ENCODE measurements around the gene GNAI3.

DNA sequence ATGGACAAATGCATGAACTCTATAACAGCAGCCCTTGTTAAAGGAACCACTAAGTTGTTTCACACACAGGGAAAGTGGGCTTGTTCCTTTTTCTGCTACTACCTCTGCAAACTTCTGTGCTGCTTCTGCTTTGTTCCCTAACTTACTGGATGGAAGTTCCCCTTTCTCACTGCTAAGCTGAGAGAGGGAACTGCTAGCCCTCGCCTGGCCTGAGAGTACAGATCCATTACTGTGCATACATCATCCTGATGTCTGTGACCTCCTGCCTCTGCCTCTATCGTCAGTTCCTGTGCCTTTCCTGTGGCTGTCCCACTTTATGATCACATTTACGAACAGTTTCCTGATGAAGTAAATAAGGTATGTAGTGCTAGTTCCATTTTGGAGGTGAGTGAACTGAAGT lies 67.5 kb downstream of the GNAI3 start:
- TF ChIP-seq, protein P1, sequence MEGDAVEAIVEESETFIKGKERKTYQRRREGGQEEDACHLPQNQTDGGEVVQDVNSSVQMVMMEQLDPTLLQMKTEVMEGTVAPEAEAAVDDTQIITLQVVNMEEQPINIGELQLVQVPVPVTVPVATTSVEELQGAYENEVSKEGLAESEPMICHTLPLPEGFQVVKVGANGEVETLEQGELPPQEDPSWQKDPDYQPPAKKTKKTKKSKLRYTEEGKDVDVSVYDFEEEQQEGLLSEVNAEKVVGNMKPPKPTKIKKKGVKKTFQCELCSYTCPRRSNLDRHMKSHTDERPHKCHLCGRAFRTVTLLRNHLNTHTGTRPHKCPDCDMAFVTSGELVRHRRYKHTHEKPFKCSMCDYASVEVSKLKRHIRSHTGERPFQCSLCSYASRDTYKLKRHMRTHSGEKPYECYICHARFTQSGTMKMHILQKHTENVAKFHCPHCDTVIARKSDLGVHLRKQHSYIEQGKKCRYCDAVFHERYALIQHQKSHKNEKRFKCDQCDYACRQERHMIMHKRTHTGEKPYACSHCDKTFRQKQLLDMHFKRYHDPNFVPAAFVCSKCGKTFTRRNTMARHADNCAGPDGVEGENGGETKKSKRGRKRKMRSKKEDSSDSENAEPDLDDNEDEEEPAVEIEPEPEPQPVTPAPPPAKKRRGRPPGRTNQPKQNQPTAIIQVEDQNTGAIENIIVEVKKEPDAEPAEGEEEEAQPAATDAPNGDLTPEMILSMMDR (IDR thresholded peaks at IDR 0.05; ENCODE audit: insufficient read depth, low read length, poor library complexity, severe bottlenecking) = no peak
- TF ChIP-seq EZH2phosphoT487 (conservative IDR thresholded peaks at IDR 0.05; ENCODE audit: low read length) = no peak

Measured in SU-DHL-6 (cell line).